ENCODE measurements around the gene AZGP1.
"Not testable (repeated sequence)": the region's sequence is repeated elsewhere in the genome, so short reads cannot be mapped to it uniquely, and the experiment has no call there.

The AZGP1 gene

GRCh38 chr7:99949645-99950228, 26.1 kb downstream of the AZGP1 start:
- peak; percentile 34 for DNase-seq

- no peak for DNase-seq
Observed at GRCh38 chr7:99947608-99948007, 28.2 kb downstream of the AZGP1 start.

- peak; percentile 94 for DNase-seq
Observed at GRCh38 chr7:99944497-99945070, 31.2 kb downstream of the AZGP1 start.

GRCh38 chr7:99943641-99944496, 32.0 kb downstream of the AZGP1 start:
- peak; percentile 99 for DNase-seq

- DNase-seq: no peak
Observed at GRCh38 chr7:99938296-99938695, 37.5 kb downstream of the AZGP1 start.

GRCh38 chr7:99935009-99935408, 40.8 kb downstream of the AZGP1 start:
- not testable (repeated sequence) for DNase-seq

- no peak for DNase-seq
Observed at GRCh38 chr7:99930376-99930775, 45.5 kb downstream of the AZGP1 start.

GRCh38 chr7:99929730-99930053, 46.1 kb downstream of the AZGP1 start:
- no peak for DNase-seq

GRCh38 chr7:99928994-99929729, 46.7 kb downstream of the AZGP1 start, which contains the start of gene GJC3:
TSS of gene GJC3 (minus strand) at chr7:99929620. CDS start at chr7:99929620, 0 bp downstream.
- peak; percentile 90 for DNase-seq

GRCh38 chr7:99928188-99928587, 47.6 kb downstream of the AZGP1 start:
- DNase-seq: no peak

- no peak for DNase-seq
Observed at GRCh38 chr7:99927536-99927935, 48.3 kb downstream of the AZGP1 start.

GRCh38 chr7:99926321-99926720, 49.5 kb downstream of the AZGP1 start:
- DNase-seq: no peak

GRCh38 chr7:99923200-99923599, 52.6 kb downstream of the AZGP1 start:
- DNase-seq: no peak

- DNase-seq: no peak
Observed at GRCh38 chr7:99920149-99920548, 55.7 kb downstream of the AZGP1 start.

- DNase-seq: no peak
Observed at GRCh38 chr7:99919814-99920112, 56.1 kb downstream of the AZGP1 start.

GRCh38 chr7:99918959-99919813, 56.6 kb downstream of the AZGP1 start, which contains the start of gene TRIM4:
TSS of gene TRIM4 (minus strand) at chr7:99919530. CDS start at chr7:99919401, 129 bp downstream.
- DNase-seq: peak; percentile 88
